ENCODE data around the gene PYGO1.

Gene PYGO1

GRCh38 chr15:55627730-55628368, 39.7 kb upstream of the PYGO1 start:
- H3K4me2 ChIP-seq (ENCODE audit: low read length) = peak overlapping the region; percentile 61
- H2AFZ ChIP-seq (ENCODE audit: low read length) = no peak overlapping the region
- H3K36me3 ChIP-seq (ENCODE audit: insufficient read depth, low read length) = no peaks in the 10 kb centered on the region
- no peaks in the 10 kb centered on the region for H3K79me2 ChIP-seq (ENCODE audit: insufficient read depth, low read length)
- peak overlapping the region; percentile 94 for H3K27ac ChIP-seq (ENCODE audit: low read depth, low read length, poor library complexity, severe bottlenecking)
- H3K9ac ChIP-seq (ENCODE audit: low read length) = peak overlapping the region; percentile 58
- peaks cover 90% of the 10 kb centered on the region for H3K4me1 ChIP-seq (ENCODE audit: insufficient read depth, low read length, severe bottlenecking)
- H3K27me3 ChIP-seq (ENCODE audit: insufficient read depth, low read length) = no peaks in the 10 kb centered on the region
- peaks cover 32% of the 10 kb centered on the region for H3F3A ChIP-seq (ENCODE audit: insufficient read depth, low read length)
- no peaks in the 10 kb centered on the region for H3K9me2 ChIP-seq (ENCODE audit: low read depth, low read length)
- H3K4me3 ChIP-seq (ENCODE audit: low read depth, low read length, poor library complexity, severe bottlenecking) = peak overlapping the region; percentile 6
- no peaks in the 10 kb centered on the region for H3K9me3 ChIP-seq (ENCODE audit: low read length)
- TF ChIP-seq EZH2 (IDR thresholded peaks at IDR 0.05; ENCODE audit: borderline replicate concordance, low read length) (no peak), CTCF (IDR thresholded peaks at IDR 0.05; ENCODE audit: low read length) (peak; percentile 34; the same call in 1 of the 2 replicates)
- H4K20me1 ChIP-seq (ENCODE audit: insufficient read depth, low read length) = no peaks in the 10 kb centered on the region

- H4K20me1 ChIP-seq (ENCODE audit: insufficient read depth, low read length) = no peaks in the 10 kb centered on the region
- TF ChIP-seq EZH2 (IDR thresholded peaks at IDR 0.05; ENCODE audit: borderline replicate concordance, low read length) (no peak), CTCF (IDR thresholded peaks at IDR 0.05; ENCODE audit: low read length) (no peak)
- peak overlapping the region; percentile 68 for H3K4me2 ChIP-seq (ENCODE audit: low read length)
- peaks cover 16% of the 10 kb centered on the region; the same call in 1 of the 2 replicates for H3K79me2 ChIP-seq (ENCODE audit: insufficient read depth, low read length)
- H3K27me3 ChIP-seq (ENCODE audit: insufficient read depth, low read length) = no peaks in the 10 kb centered on the region
- H3K4me1 ChIP-seq (ENCODE audit: insufficient read depth, low read length, severe bottlenecking) = peaks cover 89% of the 10 kb centered on the region
- no peaks in the 10 kb centered on the region for H3F3A ChIP-seq (ENCODE audit: insufficient read depth, low read length)
- no peaks in the 10 kb centered on the region for H3K36me3 ChIP-seq (ENCODE audit: insufficient read depth, low read length)
- peak overlapping the region; percentile 63 for H3K4me3 ChIP-seq (ENCODE audit: low read depth, low read length, poor library complexity, severe bottlenecking)
- H2AFZ ChIP-seq (ENCODE audit: low read length) = no peak overlapping the region
- H3K9me3 ChIP-seq (ENCODE audit: low read length) = no peaks in the 10 kb centered on the region
- H3K9me2 ChIP-seq (ENCODE audit: low read depth, low read length) = no peaks in the 10 kb centered on the region
- H3K9ac ChIP-seq (ENCODE audit: low read length) = peak overlapping the region; percentile 69
- H3K27ac ChIP-seq (ENCODE audit: low read depth, low read length, poor library complexity, severe bottlenecking) = peak overlapping the region; percentile 95
These were observed 31.6 kb upstream of the PYGO1 start for GRCh38 chr15:55619783-55620182.

- peak overlapping the region; percentile 69 for H3K9ac ChIP-seq (ENCODE audit: low read length)
- H3K79me2 ChIP-seq (ENCODE audit: insufficient read depth, low read length) = peaks cover 16% of the 10 kb centered on the region; the same call in 1 of the 2 replicates
- H3F3A ChIP-seq (ENCODE audit: insufficient read depth, low read length) = no peaks in the 10 kb centered on the region
- no peak overlapping the region for H2AFZ ChIP-seq (ENCODE audit: low read length)
- H3K9me2 ChIP-seq (ENCODE audit: low read depth, low read length) = no peaks in the 10 kb centered on the region
- peak overlapping the region; percentile 68 for H3K4me2 ChIP-seq (ENCODE audit: low read length)
- H3K27me3 ChIP-seq (ENCODE audit: insufficient read depth, low read length) = no peaks in the 10 kb centered on the region
- H3K9me3 ChIP-seq (ENCODE audit: low read length) = no peaks in the 10 kb centered on the region
- H3K36me3 ChIP-seq (ENCODE audit: insufficient read depth, low read length) = no peaks in the 10 kb centered on the region
- H3K4me3 ChIP-seq (ENCODE audit: low read depth, low read length, poor library complexity, severe bottlenecking) = peak overlapping the region; percentile 63
- H4K20me1 ChIP-seq (ENCODE audit: insufficient read depth, low read length) = no peaks in the 10 kb centered on the region
- no peak for TF ChIP-seq CTCF (IDR thresholded peaks at IDR 0.05; ENCODE audit: low read length)
- TF ChIP-seq EZH2 (IDR thresholded peaks at IDR 0.05; ENCODE audit: borderline replicate concordance, low read length) = no peak
- H3K27ac ChIP-seq (ENCODE audit: low read depth, low read length, poor library complexity, severe bottlenecking) = peak overlapping the region; percentile 95
- H3K4me1 ChIP-seq (ENCODE audit: insufficient read depth, low read length, severe bottlenecking) = peaks cover 89% of the 10 kb centered on the region
These were observed 30.2 kb upstream of the PYGO1 start for GRCh38 chr15:55618387-55618786.

All from OCI-LY1 (cell line).